Epithelial cell of esophagus (primary cell): Measurements from ENCODE around the gene OPRL1.
A peak's percentile ranks its signal among the peaks of the same experiment; 100 is the strongest.

ENCODE experiments used
- DNase-seq: peaks from one replicate; pipeline ENCODE4 v3.0.0; 2010; ENCODE audit warnings: low read depth
- H3K4me3 ChIP-seq: 2 replicates; pipeline ENCODE4 v1.5.1; 2011; ENCODE audit warnings: mild to moderate bottlenecking, low read length, control low read depth
- CTCF ChIP-seq: IDR thresholded peaks from 2 replicates; pipeline ENCODE4 v1.5.1; 2011; ENCODE audit warnings: low read depth, mild to moderate bottlenecking, low read length, control low read depth, inconsistent platforms; ENCODE audit not compliant: insufficient read depth; ENCODE audit errors: missing control alignments

The OPRL1 gene

GRCh38 chr20:64044484-64045247 lies 35.2 kb upstream of the OPRL1 start:
- DNase-seq: peak; percentile 82
- no peak for TF ChIP-seq CTCF
- H3K4me3 ChIP-seq: no peak overlapping the region

GRCh38 chr20:64045346-64046011 lies 34.4 kb upstream of the OPRL1 start:
- H3K4me3 ChIP-seq: no peak overlapping the region
- TF ChIP-seq CTCF: no peak
- no peak for DNase-seq

GRCh38 chr20:64047046-64047389 lies 32.9 kb upstream of the OPRL1 start:
- no peak overlapping the region for H3K4me3 ChIP-seq
- no peak for TF ChIP-seq CTCF
- DNase-seq: no peak

- DNase-seq: no peak
- H3K4me3 ChIP-seq: no peak overlapping the region
- TF ChIP-seq CTCF: no peak
Measured at GRCh38 chr20:64047968-64048401, 31.9 kb upstream of the OPRL1 start.

GRCh38 chr20:64048402-64049044 lies 31.4 kb upstream of the OPRL1 start:
- DNase-seq: no peak
- no peak overlapping the region for H3K4me3 ChIP-seq

More at GRCh38 chr20:64048402-64049044, 31.4 kb upstream of the OPRL1 start:
- TF ChIP-seq CTCF: no peak
